ENCODE data around the gene CPNE9. TPM values are rescaled to one million over a fixed set of nuclear protein-coding genes. Genes with fewer than 3 reads are reported as not detected.
A peak's percentile ranks its signal among the peaks of the same experiment; 100 is the strongest.

Gene CPNE9
- total and polyA plus RNA-seq, 2 of the 13 experiments (the other 11 are each of a cell fraction or from before 2014, with no cell fraction given): 0.20 TPM; not detected in 1

DNA sequence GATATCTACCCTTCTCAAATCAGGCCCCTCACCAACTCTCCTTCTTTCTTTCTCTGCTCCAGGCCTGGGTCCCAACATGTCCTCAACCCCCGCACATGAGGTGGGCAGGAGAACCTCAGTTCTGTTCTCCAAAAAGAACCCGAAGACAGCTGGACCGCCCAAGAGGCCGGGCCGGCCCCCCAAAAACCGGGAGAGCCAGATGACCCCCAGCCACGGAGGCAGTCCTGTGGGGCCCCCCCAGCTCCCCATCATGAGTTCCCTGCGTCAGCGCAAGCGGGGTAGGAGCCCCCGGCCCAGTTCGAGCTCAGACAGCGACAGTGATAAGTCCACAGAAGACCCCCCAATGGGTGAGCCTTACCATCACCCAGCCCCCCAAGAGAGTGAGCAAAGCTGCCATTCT, 40.5 kb downstream of the CPNE9 start (continued):
- TF ChIP-seq, protein P1, sequence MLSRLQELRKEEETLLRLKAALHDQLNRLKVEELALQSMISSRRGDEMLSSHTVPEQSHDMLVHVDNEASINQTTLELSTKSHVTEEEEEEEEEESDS (CRISPR knock-in tag; IDR thresholded peaks at IDR 0.05; ENCODE audit: borderline replicate concordance): no peak
- TF ChIP-seq ZNF430 (CRISPR knock-in tag; IDR thresholded peaks at IDR 0.05): no peak
- TF ChIP-seq GATA4 (IDR thresholded peaks at IDR 0.05; ENCODE audit: borderline replicate concordance, low read depth): no peak
- no peak for TF ChIP-seq ZNF709 (CRISPR knock-in tag; IDR thresholded peaks at IDR 0.05)
- TF ChIP-seq, protein P2, sequence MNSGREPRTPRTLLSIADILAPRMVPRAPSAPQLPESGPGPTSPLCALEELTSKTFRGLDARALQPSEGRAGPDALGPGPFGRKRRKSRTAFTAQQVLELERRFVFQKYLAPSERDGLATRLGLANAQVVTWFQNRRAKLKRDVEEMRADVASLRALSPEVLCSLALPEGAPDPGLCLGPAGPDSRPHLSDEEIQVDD (CRISPR knock-in tag; IDR thresholded peaks at IDR 0.05; ENCODE audit: borderline replicate concordance): no peak
- no peak for TF ChIP-seq ZFX (CRISPR knock-in tag; IDR thresholded peaks at IDR 0.05; ENCODE audit: low read depth)
- TF ChIP-seq ZNF543 (CRISPR knock-in tag; IDR thresholded peaks at IDR 0.05): no peak
- no peak for TF ChIP-seq ZNF619 (CRISPR knock-in tag; IDR thresholded peaks at IDR 0.05)
- TF ChIP-seq ZNF850 (CRISPR knock-in tag; conservative IDR thresholded peaks at IDR 0.05): no peak

DNA sequence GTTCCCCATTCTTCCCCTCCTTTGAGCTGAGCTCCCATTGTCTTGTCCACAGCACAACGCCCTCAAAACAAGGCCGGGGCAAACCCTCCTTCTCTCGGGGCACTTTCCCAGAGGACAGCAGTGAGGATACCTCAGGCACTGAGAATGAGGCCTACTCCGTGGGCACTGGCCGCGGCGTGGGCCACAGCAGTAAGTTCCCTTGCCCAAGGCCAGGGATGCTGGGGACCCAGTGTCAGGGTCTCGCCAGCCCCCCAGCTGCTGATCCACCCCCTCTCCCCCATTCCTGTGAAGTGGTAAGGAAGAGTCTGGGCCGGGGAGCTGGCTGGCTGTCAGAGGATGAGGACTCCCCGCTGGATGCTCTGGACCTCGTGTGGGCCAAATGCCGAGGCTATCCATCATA, 41.9 kb downstream of the CPNE9 start:
- no peaks in the 10 kb centered on the region for H4K20me1 ChIP-seq (ENCODE audit: insufficient read depth, low read length)
- in situ Hi-C loops (cut with HindIII; ENCODE audit: extremely low pct_ligation_motif_present, low pct_unique_long_range_greater_than_20kb): no loop called here
- no peak for DNase-seq (ENCODE audit: low spot score)
- H3K36me3 ChIP-seq (replicated peaks in 1 of 2; ENCODE audit: control insufficient read depth in 1 of 2, insufficient read depth in 2 of 2, low read length in 2 of 2): peaks cover 42 to 67% of the 10 kb centered on the region in 2 experiments
- FAIRE-seq: no peak
- WGBS (ENCODE audit: low lambda C conversion rate): 97% methylated on average over 12 of the region's 12 CpGs
- H3K9ac ChIP-seq (ENCODE audit: insufficient read depth, low read depth, low read length): no peak overlapping the region
- H3K79me2 ChIP-seq (ENCODE audit: insufficient read depth, low read length): peaks cover 3% of the 10 kb centered on the region
- H3K27ac ChIP-seq (ENCODE audit: extremely low read length, insufficient read depth, low read length): no peak overlapping the region
- no peak overlapping the region for H2AFZ ChIP-seq (ENCODE audit: low read length)
- H3K27me3 ChIP-seq (ENCODE audit: control insufficient read depth in 1 of 2, insufficient read depth in 2 of 2, low read length in 2 of 2): no peaks in the 10 kb centered on the region
- H3K4me1 ChIP-seq (ENCODE audit: insufficient read depth, low read length): peaks cover 7% of the 10 kb centered on the region; the same call in 1 of the 2 replicates
- intact Hi-C loops (cut with micrococcal nuclease; ENCODE audit: unreplicated experiment): no loop called here
- ChIA-PET CTCF (ENCODE audit: low intra/inter-chr PET ratio, low total read pairs) (no interaction called here), POLR2A (no interaction called here)
- H3K4me2 ChIP-seq (ENCODE audit: low read depth, low read length): no peak overlapping the region
- no peak for TF ChIP-seq ZBTB21 (CRISPR knock-in tag; IDR thresholded peaks at IDR 0.05)
- no peak for TF ChIP-seq ZNF816 (CRISPR knock-in tag; IDR thresholded peaks at IDR 0.05; ENCODE audit: borderline replicate concordance)
- no peak for TF ChIP-seq ZSCAN20 (CRISPR knock-in tag; IDR thresholded peaks at IDR 0.05; ENCODE audit: borderline replicate concordance)
- no peak for TF ChIP-seq TARDBP (CRISPR knock-in tag; IDR thresholded peaks at IDR 0.05)
- peak; percentile 57 for TF ChIP-seq AGO2 (optimal IDR thresholded peaks at IDR 0.05; ENCODE audit: low read depth, low read length)
- TF ChIP-seq, protein P3, sequence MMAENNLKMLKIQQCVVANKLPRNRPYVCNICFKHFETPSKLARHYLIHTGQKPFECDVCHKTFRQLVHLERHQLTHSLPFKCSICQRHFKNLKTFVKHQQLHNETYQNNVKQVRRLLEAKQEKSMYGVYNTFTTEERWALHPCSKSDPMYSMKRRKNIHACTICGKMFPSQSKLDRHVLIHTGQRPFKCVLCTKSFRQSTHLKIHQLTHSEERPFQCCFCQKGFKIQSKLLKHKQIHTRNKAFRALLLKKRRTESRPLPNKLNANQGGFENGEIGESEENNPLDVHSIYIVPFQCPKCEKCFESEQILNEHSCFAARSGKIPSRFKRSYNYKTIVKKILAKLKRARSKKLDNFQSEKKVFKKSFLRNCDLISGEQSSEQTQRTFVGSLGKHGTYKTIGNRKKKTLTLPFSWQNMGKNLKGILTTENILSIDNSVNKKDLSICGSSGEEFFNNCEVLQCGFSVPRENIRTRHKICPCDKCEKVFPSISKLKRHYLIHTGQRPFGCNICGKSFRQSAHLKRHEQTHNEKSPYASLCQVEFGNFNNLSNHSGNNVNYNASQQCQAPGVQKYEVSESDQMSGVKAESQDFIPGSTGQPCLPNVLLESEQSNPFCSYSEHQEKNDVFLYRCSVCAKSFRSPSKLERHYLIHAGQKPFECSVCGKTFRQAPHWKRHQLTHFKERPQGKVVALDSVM (CRISPR knock-in tag; IDR thresholded peaks at IDR 0.05): no peak
- ATAC-seq: no peak
- no peaks in the 10 kb centered on the region for H3K9me3 ChIP-seq (ENCODE audit: low read length)
- no peak overlapping the region for H3K4me3 ChIP-seq (replicated peaks in 1 of 3; ENCODE audit: insufficient read depth in 1 of 3, low read depth in 2 of 3, low read length in 3 of 3)
- BruUV-seq (replicated peaks): no TSS peak

Data from HepG2 (cell line).